ENCODE results near the gene PEAK1. TPM values are rescaled to one million over a fixed set of nuclear protein-coding genes. Genes with fewer than 3 reads are reported as not detected.

The PEAK1 gene
- total and polyA plus RNA-seq, 9 of the 15 experiments (the other 6 are each of a cell fraction or from before 2014, with no cell fraction given): 0.99 to 22.4 (median 10.8) TPM

DNA sequence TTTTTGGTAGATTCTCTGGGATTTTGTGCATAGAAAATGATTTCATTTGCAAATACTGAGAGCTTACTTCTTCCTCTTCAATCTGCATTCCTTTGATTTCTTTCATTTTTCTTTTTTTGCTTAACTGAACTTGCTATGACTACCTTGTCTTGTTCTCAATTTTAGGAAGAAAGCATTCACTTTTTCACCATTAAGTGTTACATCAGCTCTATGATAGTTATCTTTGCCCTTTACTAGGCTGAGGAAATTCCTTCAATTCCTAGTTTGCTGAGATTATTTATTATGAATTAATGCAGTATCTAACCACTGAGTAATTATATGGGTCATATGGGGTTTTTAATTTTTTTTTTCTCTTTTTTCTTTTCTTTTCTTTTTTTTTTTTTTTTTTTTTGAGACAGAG is 172.8 kb downstream of the PEAK1 start:
- CTCF ChIA-PET (ENCODE audit: low intra/inter-chr PET ratio): no interaction called here
- TF ChIP-seq, protein P1, sequence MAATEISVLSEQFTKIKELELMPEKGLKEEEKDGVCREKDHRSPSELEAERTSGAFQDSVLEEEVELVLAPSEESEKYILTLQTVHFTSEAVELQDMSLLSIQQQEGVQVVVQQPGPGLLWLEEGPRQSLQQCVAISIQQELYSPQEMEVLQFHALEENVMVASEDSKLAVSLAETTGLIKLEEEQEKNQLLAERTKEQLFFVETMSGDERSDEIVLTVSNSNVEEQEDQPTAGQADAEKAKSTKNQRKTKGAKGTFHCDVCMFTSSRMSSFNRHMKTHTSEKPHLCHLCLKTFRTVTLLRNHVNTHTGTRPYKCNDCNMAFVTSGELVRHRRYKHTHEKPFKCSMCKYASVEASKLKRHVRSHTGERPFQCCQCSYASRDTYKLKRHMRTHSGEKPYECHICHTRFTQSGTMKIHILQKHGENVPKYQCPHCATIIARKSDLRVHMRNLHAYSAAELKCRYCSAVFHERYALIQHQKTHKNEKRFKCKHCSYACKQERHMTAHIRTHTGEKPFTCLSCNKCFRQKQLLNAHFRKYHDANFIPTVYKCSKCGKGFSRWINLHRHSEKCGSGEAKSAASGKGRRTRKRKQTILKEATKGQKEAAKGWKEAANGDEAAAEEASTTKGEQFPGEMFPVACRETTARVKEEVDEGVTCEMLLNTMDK (IDR thresholded peaks at IDR 0.05; ENCODE audit: borderline replicate concordance, insufficient read depth, low read depth, low read length, poor library complexity, severe bottlenecking): no peak
- TF ChIP-seq MAFF (IDR thresholded peaks at IDR 0.05; ENCODE audit: low read length): no peak
- TF ChIP-seq ZNF384 (IDR thresholded peaks at IDR 0.05; ENCODE audit: low read depth, low read length): no peak
- no peak for TF ChIP-seq GATAD2B (IDR thresholded peaks at IDR 0.05; ENCODE audit: borderline replicate concordance)
- no peak for TF ChIP-seq ZFP30 (CRISPR knock-in tag; IDR thresholded peaks at IDR 0.05; ENCODE audit: borderline replicate concordance)
- no peak for TF ChIP-seq HNRNPK (IDR thresholded peaks at IDR 0.05; ENCODE audit: low read depth, low read length, poor library complexity, severe bottlenecking)
- TF ChIP-seq CEBPB (tag; IDR thresholded peaks at IDR 0.05): no peak
- TF ChIP-seq, protein P2, sequence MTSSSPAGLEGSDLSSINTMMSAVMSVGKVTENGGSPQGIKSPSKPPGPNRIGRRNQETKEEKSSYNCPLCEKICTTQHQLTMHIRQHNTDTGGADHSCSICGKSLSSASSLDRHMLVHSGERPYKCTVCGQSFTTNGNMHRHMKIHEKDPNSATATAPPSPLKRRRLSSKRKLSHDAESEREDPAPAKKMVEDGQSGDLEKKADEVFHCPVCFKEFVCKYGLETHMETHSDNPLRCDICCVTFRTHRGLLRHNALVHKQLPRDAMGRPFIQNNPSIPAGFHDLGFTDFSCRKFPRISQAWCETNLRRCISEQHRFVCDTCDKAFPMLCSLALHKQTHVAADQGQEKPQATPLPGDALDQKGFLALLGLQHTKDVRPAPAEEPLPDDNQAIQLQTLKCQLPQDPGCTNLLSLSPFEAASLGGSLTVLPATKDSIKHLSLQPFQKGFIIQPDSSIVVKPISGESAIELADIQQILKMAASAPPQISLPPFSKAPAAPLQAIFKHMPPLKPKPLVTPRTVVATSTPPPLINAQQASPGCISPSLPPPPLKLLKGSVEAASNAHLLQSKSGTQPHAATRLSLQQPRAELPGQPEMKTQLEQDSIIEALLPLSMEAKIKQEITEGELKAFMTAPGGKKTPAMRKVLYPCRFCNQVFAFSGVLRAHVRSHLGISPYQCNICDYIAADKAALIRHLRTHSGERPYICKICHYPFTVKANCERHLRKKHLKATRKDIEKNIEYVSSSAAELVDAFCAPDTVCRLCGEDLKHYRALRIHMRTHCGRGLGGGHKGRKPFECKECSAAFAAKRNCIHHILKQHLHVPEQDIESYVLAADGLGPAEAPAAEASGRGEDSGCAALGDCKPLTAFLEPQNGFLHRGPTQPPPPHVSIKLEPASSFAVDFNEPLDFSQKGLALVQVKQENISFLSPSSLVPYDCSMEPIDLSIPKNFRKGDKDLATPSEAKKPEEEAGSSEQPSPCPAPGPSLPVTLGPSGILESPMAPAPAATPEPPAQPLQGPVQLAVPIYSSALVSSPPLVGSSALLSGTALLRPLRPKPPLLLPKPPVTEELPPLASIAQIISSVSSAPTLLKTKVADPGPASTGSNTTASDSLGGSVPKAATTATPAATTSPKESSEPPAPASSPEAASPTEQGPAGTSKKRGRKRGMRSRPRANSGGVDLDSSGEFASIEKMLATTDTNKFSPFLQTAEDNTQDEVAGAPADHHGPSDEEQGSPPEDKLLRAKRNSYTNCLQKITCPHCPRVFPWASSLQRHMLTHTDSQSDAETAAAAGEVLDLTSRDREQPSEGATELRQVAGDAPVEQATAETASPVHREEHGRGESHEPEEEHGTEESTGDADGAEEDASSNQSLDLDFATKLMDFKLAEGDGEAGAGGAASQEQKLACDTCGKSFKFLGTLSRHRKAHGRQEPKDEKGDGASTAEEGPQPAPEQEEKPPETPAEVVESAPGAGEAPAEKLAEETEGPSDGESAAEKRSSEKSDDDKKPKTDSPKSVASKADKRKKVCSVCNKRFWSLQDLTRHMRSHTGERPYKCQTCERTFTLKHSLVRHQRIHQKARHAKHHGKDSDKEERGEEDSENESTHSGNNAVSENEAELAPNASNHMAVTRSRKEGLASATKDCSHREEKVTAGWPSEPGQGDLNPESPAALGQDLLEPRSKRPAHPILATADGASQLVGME (CRISPR knock-in tag; IDR thresholded peaks at IDR 0.05): no peak
- TF ChIP-seq ZBED1 (IDR thresholded peaks at IDR 0.05): no peak
- TF ChIP-seq, protein P3, sequence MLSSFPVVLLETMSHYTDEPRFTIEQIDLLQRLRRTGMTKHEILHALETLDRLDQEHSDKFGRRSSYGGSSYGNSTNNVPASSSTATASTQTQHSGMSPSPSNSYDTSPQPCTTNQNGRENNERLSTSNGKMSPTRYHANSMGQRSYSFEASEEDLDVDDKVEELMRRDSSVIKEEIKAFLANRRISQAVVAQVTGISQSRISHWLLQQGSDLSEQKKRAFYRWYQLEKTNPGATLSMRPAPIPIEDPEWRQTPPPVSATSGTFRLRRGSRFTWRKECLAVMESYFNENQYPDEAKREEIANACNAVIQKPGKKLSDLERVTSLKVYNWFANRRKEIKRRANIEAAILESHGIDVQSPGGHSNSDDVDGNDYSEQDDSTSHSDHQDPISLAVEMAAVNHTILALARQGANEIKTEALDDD (IDR thresholded peaks at IDR 0.05): no peak
- no peak for TF ChIP-seq CSDE1 (IDR thresholded peaks at IDR 0.05)
- TF ChIP-seq SMARCC2 (IDR thresholded peaks at IDR 0.05; ENCODE audit: low read depth): no peak
- TF ChIP-seq ZNF644 (tag; IDR thresholded peaks at IDR 0.05; ENCODE audit: low read depth): no peak
- no peak for TF ChIP-seq SRF (CRISPR knock-in tag; IDR thresholded peaks at IDR 0.05)

More for the DNA sequence above, 172.8 kb downstream of the PEAK1 start:
- Histone ChIP-seq H3K4me3 (no peak overlapping the region), H4K20me1 (replicated peaks; ENCODE audit: control insufficient read depth, insufficient read depth, low read length) (no peaks in the 10 kb centered on the region), H3K4me2 (ENCODE audit: insufficient read depth, low read length) (no peak overlapping the region), H3K27ac (ENCODE audit: extremely low read depth, low read depth, low read length) (no peak overlapping the region), H3K4me1 (replicated peaks in 1 of 2; ENCODE audit: control insufficient read depth in 2 of 2, insufficient read depth in 2 of 2, low read length in 2 of 2) (no peaks in the 10 kb centered on the region), H3K9ac (ENCODE audit: insufficient read depth in 1 of 2, low read depth in 2 of 2, low read length in 2 of 2) (no peak overlapping the region), H2AFZ (ENCODE audit: low read depth, low read length) (no peak overlapping the region), H3K9me1 (ENCODE audit: control insufficient read depth, insufficient read depth, low read length) (no peaks in the 10 kb centered on the region), H3K79me2 (ENCODE audit: control insufficient read depth, insufficient read depth, low read length) (no peaks in the 10 kb centered on the region), H3K27me3 (ENCODE audit: control insufficient read depth in 2 of 2, insufficient read depth in 2 of 2, low read length in 2 of 2) (no peaks in the 10 kb centered on the region), H3K36me3 (ENCODE audit: control insufficient read depth, insufficient read depth, low read length) (peaks cover 12% of the 10 kb centered on the region; the same call in 2 of the 3 replicates), H3K9me3 (replicated peaks; ENCODE audit: control insufficient read depth, insufficient read depth, low read depth, low read length) (no peaks in the 10 kb centered on the region)
- ATAC-seq (no peak), FAIRE-seq (peak; percentile 19), DNase-seq (ENCODE audit: extremely low read depth in 1 of 4, low spot score in 3 of 4) (no peak)
- BruUV-seq (replicated peaks): no TSS peak
- in situ Hi-C loops (cut with MboI) (no loop called here), intact Hi-C loops (cut with micrococcal nuclease) (no loop called here)
- POLR2A ChIA-PET: interaction anchor here (0.6 kb wide), 1 partner anchor 11 kb away, joined by 3 read pairs; no protein-coding TSS in a partner anchor

All from K562 (cell line).